GM23338 (cell line): ENCODE data around the gene WTIP.

Experiments used
- CTCF ChIP-seq, 2 experiments: fragments of 200-600 bp in 1 of 2; sonication (generic) in 1 of 2; conservative IDR thresholded peaks; 2 replicates each; pipeline versions ENCODE4 v1.5.1 to v1.6.1; 2016 to 2017; ENCODE audit warnings: antibody characterized with exemption in 2 of 2, low read depth in 2 of 2, mild to moderate bottlenecking in 2 of 2, moderate library complexity in 1 of 2
- EZH2phosphoT487 ChIP-seq: fragments of 200-600 bp; sonication (generic); IDR thresholded peaks from one replicate; pipeline ENCODE4 v1.8.1; 2018; ENCODE audit warnings: antibody characterized with exemption; ENCODE audit not compliant: unreplicated experiment
- JUNB ChIP-seq: IDR thresholded peaks from one replicate; pipeline ENCODE4 v1.6.1; 2016; ENCODE audit warnings: antibody characterized with exemption; ENCODE audit not compliant: unreplicated experiment
- NANOG ChIP-seq: IDR thresholded peaks from 2 replicates; pipeline ENCODE4 v1.6.1; 2016; ENCODE audit warnings: antibody characterized with exemption, borderline replicate concordance
- POLR2AphosphoS5 ChIP-seq: IDR thresholded peaks from 2 replicates; pipeline ENCODE4 v1.6.1; 2016; ENCODE audit warnings: antibody characterized with exemption, low read depth
- REST ChIP-seq: IDR thresholded peaks from one replicate; pipeline ENCODE4 v1.6.1; 2018; ENCODE audit warnings: antibody characterized with exemption; ENCODE audit not compliant: unreplicated experiment
- ZNF331 ChIP-seq: fragments of 250-450 bp; sonication (Bioruptor Pico); IDR thresholded peaks from 2 replicates; pipeline ENCODE4 v1.5.0; 2020; ENCODE audit warnings: low read depth, mild to moderate bottlenecking, moderate library complexity

- TF ChIP-seq CTCF (conservative IDR thresholded peaks at IDR 0.05; ENCODE audit: low read depth in 2 of 2): no peak
- no peak for TF ChIP-seq ZNF331 (CRISPR knock-in tag)
- no peak for TF ChIP-seq REST
- TF ChIP-seq JUNB: no peak
- TF ChIP-seq EZH2phosphoT487: no peak
- no peak for TF ChIP-seq POLR2AphosphoS5
- TF ChIP-seq NANOG: no peak
These were observed 11.6 kb downstream of the WTIP start for GRCh38 chr19:34493038-34493648.
